Pancreas (tissue), 10 donors: ENCODE results near the gene BUB1. TPM values are rescaled to one million over a fixed set of nuclear protein-coding genes. Genes with fewer than 3 reads are reported as not detected.
"Not testable (repeated sequence)": the region's sequence is repeated elsewhere in the genome, so short reads cannot be mapped to it uniquely, and the experiment has no call there.

ENCODE experiments used
- ATAC-seq, 4 donors: fragments of 200-7000 bp; cut with Tn5 transposase; one replicate each; pipeline versions ENCODE4 v1.8.0 to v1.9.1; 2020; ENCODE audit warnings: mild to moderate bottlenecking in 4 of 4, moderate library complexity in 4 of 4
- DNase-seq, 6 donors: peaks; one replicate each; pipeline ENCODE4 v3.0.0-alpha.2; 2020
- FAIRE-seq: peaks from 2 replicates; lab custom pipeline; 2012; peaks lifted over from hg19 to GRCh38; lab: Jason Lieb, UNC
- H3K27ac ChIP-seq, 4 donors: fragments of 200-600 bp; sonication (generic); 1 replicate in 3 of 4; 2 replicates in 1 of 4; pipeline versions ENCODE4 v1.5.0 to v1.8.0; 2020
- H3K27me3 ChIP-seq, 4 donors: fragments of 200-600 bp; one replicate each; pipeline ENCODE4 v1.8.0; 2021
- H3K36me3 ChIP-seq, 3 donors: fragments of 200-600 bp; sonication (generic) in 1 of 3; one replicate each; pipeline versions ENCODE4 v1.5.0 to v1.8.0; 2020 to 2021
- H3K4me1 ChIP-seq, 3 donors: fragments of 200-600 bp; one replicate each; pipeline ENCODE4 v1.8.0; 2021
- H3K4me3 ChIP-seq, 4 donors: fragments of 200-600 bp; sonication (generic) in 2 of 4; one replicate each; pipeline versions ENCODE4 v1.5.0 to v1.8.0; 2020 to 2021
- H3K9me3 ChIP-seq, 4 donors: fragments of 200-600 bp; one replicate each; pipeline ENCODE4 v1.8.0; 2021
- CTCF ChIP-seq, 4 donors: fragments of 200-600 bp; sonication (generic) in 3 of 4; IDR thresholded peaks; one replicate each; pipeline versions ENCODE4 v1.5.0 to v1.8.0; 2021; ENCODE audit warnings: antibody characterized with exemption in 4 of 4
- WGBS, 2 donors: extraction: QIAGEN DNeasy Blood & Tissue Kit; methylation state at CpG; one replicate each; pipeline ENCODE4 v1.1.7; 2013; 5-methylcytosine and 5-hydroxymethylcytosine counted together
- intact Hi-C, 3 donors: fragments of 100-400 bp; cut with DNase I; formaldehyde crosslinking; loops; one replicate each; pipeline versions ENCODE4 v1.11.1 to v1.14.2; 2022
- polyA plus RNA-seq, 2 donors: library from polyadenylated mRNA; stranded (reverse); fragments of 200-250 nt; gene quantifications; one replicate each; pipeline ENCODE4 v1.2.3, GENCODE V29; 2013
- total RNA-seq, 6 donors: library from RNA; stranded (reverse); fragmentation: NEBNext Ultra II Directional in 4 of 6; extraction: Animal tissue kit (Norgen Biotek cat#: 25700) in 4 of 6; gene quantifications; one replicate each; pipeline versions ENCODE4 v1.2.1 to v1.2.4, GENCODE V29; 2021 to 2023
- donor health status: healthy with polysubstance abuse.
- donor health status: DM: no; HTN: no; CAD: no; lungs with moderate emphysema.
- donor health status: DM: no; HTN: no; CAD: no.
- donor health status: control.
- donor health status: control.
- donor health status: Bipolar disorder and iron deficiency.
- donor health status: DM: yes; HTN: yes; CAD: no.
- donor health status: DM: no; HTN: no; CAD: no.
- donor health status: DM: no; HTN: no; CAD: no.
- donor health status: DM: yes; HTN: yes; CAD: no.

BUB1 gene
- total and polyA plus RNA-seq, 8 donors = 0.04 to 1.4 (median 0.17) TPM; not detected in 1

GRCh38 chr2:110707386-110707965 lies 29.6 kb upstream of the BUB1 start:
- no peak for TF ChIP-seq CTCF (IDR thresholded peaks at IDR 0.05)
- no peak for ATAC-seq
- no peaks in the 10 kb centered on the region for H3K9me3 ChIP-seq
- intact Hi-C loops = no loop called here
- no peak overlapping the region for H3K27ac ChIP-seq
- no peaks in the 10 kb centered on the region for H3K36me3 ChIP-seq
- no peaks in the 10 kb centered on the region for H3K4me1 ChIP-seq
- 39 to 40% methylated on average over 1 of the region's 1 CpG for WGBS, 2 donors
- H3K4me3 ChIP-seq = no peak overlapping the region
- DNase-seq = no peak
- no peak for FAIRE-seq
- peaks cover 0 to 3% (median 0%) of the 10 kb centered on the region in 4 donors for H3K27me3 ChIP-seq

GRCh38 chr2:110702514-110703380 lies 24.9 kb upstream of the BUB1 start:
- H3K4me1 ChIP-seq = no peaks in the 10 kb centered on the region
- no peak overlapping the region for H3K4me3 ChIP-seq
- TF ChIP-seq CTCF (IDR thresholded peaks at IDR 0.05) = no peak
- no peak for DNase-seq
- no peak for ATAC-seq
- no peak for FAIRE-seq
- H3K27me3 ChIP-seq = no peaks in the 10 kb centered on the region
- 39 to 43% methylated on average over 2 of the region's 2 CpGs for whole genome bisulfite sequencing, 2 donors
- intact Hi-C loops = no loop called here
- H3K9me3 ChIP-seq = no peaks in the 10 kb centered on the region
- no peaks in the 10 kb centered on the region for H3K36me3 ChIP-seq
- H3K27ac ChIP-seq = no peak overlapping the region

GRCh38 chr2:110698253-110698652 lies 20.4 kb upstream of the BUB1 start:
- FAIRE-seq, H3K27ac ChIP-seq, DNase-seq, H3K9me3 ChIP-seq, intact Hi-C loops, H3K4me3 ChIP-seq, H3K36me3 ChIP-seq, H3K4me1 ChIP-seq, H3K27me3 ChIP-seq, ATAC-seq: not testable (repeated sequence)
- WGBS, 2 donors = no CpG with 5 or more reads among the region's 6 CpGs

- H3K9me3 ChIP-seq, intact Hi-C loops, H3K4me3 ChIP-seq, DNase-seq, H3K27me3 ChIP-seq, H3K36me3 ChIP-seq, FAIRE-seq, H3K4me1 ChIP-seq, H3K27ac ChIP-seq, ATAC-seq: not testable (repeated sequence)
- WGBS, 2 donors = 24 to 29% methylated on average over 4 to 5 of the region's 5 CpGs
These were observed 17.5 kb upstream of the BUB1 start for GRCh38 chr2:110695146-110695898.

- Histone ChIP-seq H3K27ac (no peak overlapping the region), H3K9me3 (no peaks in the 10 kb centered on the region), H3K4me1 (no peaks in the 10 kb centered on the region), H3K36me3 (no peaks in the 10 kb centered on the region), H3K27me3 (peaks cover 0 to 3% (median 0%) of the 10 kb centered on the region in 4 donors), H3K4me3 (no peak overlapping the region)
- intact Hi-C loops = no loop called here
- FAIRE-seq (no peak), ATAC-seq (no peak), DNase-seq (no peak)
- TF ChIP-seq CTCF (IDR thresholded peaks at IDR 0.05) = no peak
- WGBS, 2 donors = 83 to 89% methylated on average over 11 of the region's 11 CpGs
These were observed 13.9 kb upstream of the BUB1 start for GRCh38 chr2:110691612-110692258.
